ENCODE measurements around the gene KRTAP2-3.
"Not testable (repeated sequence)": the region's sequence is repeated elsewhere in the genome, so short reads cannot be mapped to it uniquely, and the experiment has no call there.

Gene KRTAP2-3, protein sequence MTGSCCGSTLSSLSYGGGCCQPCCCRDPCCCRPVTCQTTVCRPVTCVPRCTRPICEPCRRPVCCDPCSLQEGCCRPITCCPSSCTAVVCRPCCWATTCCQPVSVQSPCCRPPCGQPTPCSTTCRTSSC

DNA sequence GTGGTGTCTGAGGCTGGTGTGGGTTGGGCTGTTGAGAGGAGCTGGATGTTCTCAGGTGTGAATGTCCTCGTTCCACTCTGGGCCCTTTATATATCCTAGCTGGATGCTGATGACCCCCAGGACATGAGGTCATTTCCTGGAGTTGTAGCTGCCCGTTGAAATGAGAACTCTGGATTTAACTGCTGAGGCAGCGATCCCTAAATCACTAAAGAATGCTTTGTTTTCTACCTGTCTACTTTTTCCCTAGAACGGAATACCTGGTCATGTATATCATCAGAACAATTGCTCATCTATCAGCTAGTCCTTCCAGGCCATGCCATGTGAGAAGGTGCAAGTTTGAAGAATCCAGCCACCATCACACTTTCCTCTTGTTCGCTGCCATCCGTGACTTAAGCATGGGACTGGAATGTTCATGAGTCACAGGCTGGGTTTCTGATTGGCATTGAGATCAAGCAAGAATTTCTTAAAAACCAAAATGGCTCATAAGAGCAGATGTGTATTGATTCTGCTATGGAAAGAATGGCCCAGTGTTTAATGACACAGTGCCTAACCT is at the start of gene KRTAP2-3:
TSS of gene KRTAP2-3 (minus strand) at position 63 of the 553 bp plus-strand sequence. CDS start 64 bp downstream, outside the sequence.
- no peaks in the 10 kb centered on the region for H3K9me3 ChIP-seq (ENCODE audit: insufficient read depth, low read length)
- H3K4me2 ChIP-seq (ENCODE audit: low read length): no peak within 1 kb of the TSS
- H3K27ac ChIP-seq (ENCODE audit: low read length): no peak within 1 kb of the TSS
- TF ChIP-seq, protein P1, sequence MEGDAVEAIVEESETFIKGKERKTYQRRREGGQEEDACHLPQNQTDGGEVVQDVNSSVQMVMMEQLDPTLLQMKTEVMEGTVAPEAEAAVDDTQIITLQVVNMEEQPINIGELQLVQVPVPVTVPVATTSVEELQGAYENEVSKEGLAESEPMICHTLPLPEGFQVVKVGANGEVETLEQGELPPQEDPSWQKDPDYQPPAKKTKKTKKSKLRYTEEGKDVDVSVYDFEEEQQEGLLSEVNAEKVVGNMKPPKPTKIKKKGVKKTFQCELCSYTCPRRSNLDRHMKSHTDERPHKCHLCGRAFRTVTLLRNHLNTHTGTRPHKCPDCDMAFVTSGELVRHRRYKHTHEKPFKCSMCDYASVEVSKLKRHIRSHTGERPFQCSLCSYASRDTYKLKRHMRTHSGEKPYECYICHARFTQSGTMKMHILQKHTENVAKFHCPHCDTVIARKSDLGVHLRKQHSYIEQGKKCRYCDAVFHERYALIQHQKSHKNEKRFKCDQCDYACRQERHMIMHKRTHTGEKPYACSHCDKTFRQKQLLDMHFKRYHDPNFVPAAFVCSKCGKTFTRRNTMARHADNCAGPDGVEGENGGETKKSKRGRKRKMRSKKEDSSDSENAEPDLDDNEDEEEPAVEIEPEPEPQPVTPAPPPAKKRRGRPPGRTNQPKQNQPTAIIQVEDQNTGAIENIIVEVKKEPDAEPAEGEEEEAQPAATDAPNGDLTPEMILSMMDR (IDR thresholded peaks at IDR 0.05; ENCODE audit: low read depth, low read length): no peak
- no peak for TF ChIP-seq EZH2phosphoT487 (IDR thresholded peaks at IDR 0.05; ENCODE audit: low read depth)
- H3K9ac ChIP-seq (ENCODE audit: low read length): no peak within 1 kb of the TSS
- H3K4me1 ChIP-seq (ENCODE audit: low read length): no peaks in the 10 kb centered on the region
- H3K79me2 ChIP-seq (ENCODE audit: low read length): no peaks in the 10 kb centered on the region
- no peaks in the 10 kb centered on the region for H3K36me3 ChIP-seq (replicated peaks; ENCODE audit: low read depth, low read length)
- H3K4me3 ChIP-seq (ENCODE audit: low read length): no peak within 1 kb of the TSS
- no peak within 1 kb of the TSS for H2AFZ ChIP-seq (ENCODE audit: low read depth, low read length)
- H3K27me3 ChIP-seq (ENCODE audit: low read depth, low read length): peaks cover 23% of the 10 kb centered on the region
- H4K20me1 ChIP-seq (ENCODE audit: insufficient read depth, low read length): no peaks in the 10 kb centered on the region

DNA sequence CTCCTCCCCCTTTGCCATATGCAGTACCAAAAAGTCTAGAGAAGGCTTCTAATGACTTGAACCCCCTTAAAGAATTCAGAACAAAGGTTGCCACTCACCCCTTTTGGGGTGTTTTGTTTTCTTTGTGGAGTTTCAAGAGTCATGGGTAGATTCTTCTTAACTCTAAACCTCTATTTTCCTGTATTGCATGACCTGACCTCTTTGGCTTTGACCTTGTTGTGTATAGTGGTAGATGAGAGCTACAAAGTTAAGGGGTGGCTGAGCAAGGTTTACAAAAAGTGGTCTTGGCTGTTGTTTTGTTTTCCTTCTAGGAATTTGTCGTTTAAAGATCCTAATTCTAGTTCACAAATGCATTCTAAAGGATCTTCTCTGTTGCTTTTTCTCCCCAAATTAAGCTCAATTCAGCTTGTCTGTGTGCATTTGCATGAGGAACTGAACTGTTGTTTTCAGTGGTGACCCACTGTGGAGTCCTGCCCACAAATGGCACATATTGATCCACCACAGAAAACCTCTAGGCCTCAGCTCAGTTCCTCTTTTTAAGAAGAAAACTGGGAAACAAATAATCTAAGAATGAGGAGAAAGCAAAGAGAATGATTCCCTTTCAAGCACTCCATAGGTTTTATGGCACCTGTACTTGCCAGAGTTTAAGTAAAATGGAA is 48.9 kb upstream of the KRTAP2-3 start:
- H3K27me3 ChIP-seq (ENCODE audit: low read depth, low read length); H3K9me3 ChIP-seq (ENCODE audit: insufficient read depth, low read length); H3K27ac ChIP-seq (ENCODE audit: low read length); H3K36me3 ChIP-seq (replicated peaks; ENCODE audit: low read depth, low read length); H2AFZ ChIP-seq (ENCODE audit: low read depth, low read length); H3K4me3 ChIP-seq (ENCODE audit: low read length); H4K20me1 ChIP-seq (ENCODE audit: insufficient read depth, low read length); H3K9ac ChIP-seq (ENCODE audit: low read length); H3K4me1 ChIP-seq (ENCODE audit: low read length); H3K79me2 ChIP-seq (ENCODE audit: low read length); H3K4me2 ChIP-seq (ENCODE audit: low read length): not testable (repeated sequence)

DNA sequence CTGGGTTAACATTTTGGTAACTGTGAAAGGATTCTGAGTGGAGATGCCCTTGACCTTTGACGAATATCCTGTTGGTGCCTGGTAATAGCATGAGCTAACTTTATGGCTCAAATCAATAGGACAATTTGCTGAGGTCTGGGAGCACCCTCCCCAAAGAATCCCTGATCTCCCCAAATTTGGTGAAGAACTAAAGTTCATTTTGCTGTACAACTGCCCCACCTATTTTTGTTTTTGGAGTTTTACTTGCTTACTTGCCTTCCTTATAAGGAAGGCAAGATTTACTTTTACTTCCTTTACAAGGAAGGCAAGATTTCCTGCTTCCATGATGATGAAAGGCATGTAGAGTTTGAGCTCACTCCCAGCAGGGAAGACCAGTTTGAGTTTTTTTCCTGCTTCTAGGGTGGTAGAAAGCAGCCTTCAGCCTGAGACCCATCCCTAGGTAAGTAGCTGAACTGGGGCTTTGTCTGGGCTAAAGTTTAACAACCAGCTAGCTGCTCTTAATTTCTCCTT is 48.1 kb upstream of the KRTAP2-3 start:
- H3K79me2 ChIP-seq (ENCODE audit: low read length): no peaks in the 10 kb centered on the region
- no peaks in the 10 kb centered on the region for H3K36me3 ChIP-seq (replicated peaks; ENCODE audit: low read depth, low read length)
- no peak overlapping the region for H3K9ac ChIP-seq (ENCODE audit: low read length)
- no peak overlapping the region for H3K27ac ChIP-seq (ENCODE audit: low read length)
- H3K4me1 ChIP-seq (ENCODE audit: low read length): no peaks in the 10 kb centered on the region
- no peaks in the 10 kb centered on the region for H3K9me3 ChIP-seq (ENCODE audit: insufficient read depth, low read length)
- TF ChIP-seq, protein P1 (IDR thresholded peaks at IDR 0.05; ENCODE audit: low read depth, low read length): no peak
- no peak for TF ChIP-seq EZH2phosphoT487 (IDR thresholded peaks at IDR 0.05; ENCODE audit: low read depth)
- H3K4me2 ChIP-seq (ENCODE audit: low read length): no peak overlapping the region
- H4K20me1 ChIP-seq (ENCODE audit: insufficient read depth, low read length): no peaks in the 10 kb centered on the region
- no peak overlapping the region for H3K4me3 ChIP-seq (ENCODE audit: low read length)
- no peaks in the 10 kb centered on the region for H3K27me3 ChIP-seq (ENCODE audit: low read depth, low read length)
- no peak overlapping the region for H2AFZ ChIP-seq (ENCODE audit: low read depth, low read length)

DNA sequence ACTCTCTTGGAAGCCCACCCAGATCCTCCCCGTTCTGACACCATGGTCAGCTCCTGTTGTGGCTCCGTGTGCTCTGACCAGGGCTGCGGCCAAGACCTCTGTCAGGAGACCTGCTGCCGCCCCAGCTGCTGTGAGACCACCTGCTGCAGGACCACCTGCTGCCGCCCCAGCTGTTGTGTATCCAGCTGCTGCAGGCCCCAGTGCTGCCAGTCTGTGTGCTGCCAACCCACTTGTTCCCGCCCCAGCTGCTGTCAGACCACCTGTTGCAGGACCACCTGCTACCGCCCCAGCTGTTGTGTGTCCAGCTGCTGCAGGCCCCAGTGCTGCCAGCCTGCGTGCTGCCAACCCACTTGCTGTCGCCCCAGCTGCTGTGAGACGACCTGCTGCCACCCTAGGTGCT is 45.4 kb upstream of the KRTAP2-3 start, which contains the start of gene KRTAP4-9:
TSS of gene KRTAP4-9 (plus strand) at position 43 of the 400 bp plus-strand sequence. CDS start at position 43, 0 bp downstream.
- H3K36me3 ChIP-seq (replicated peaks; ENCODE audit: low read depth, low read length); H3K9ac ChIP-seq (ENCODE audit: low read length); H4K20me1 ChIP-seq (ENCODE audit: insufficient read depth, low read length); H3K4me1 ChIP-seq (ENCODE audit: low read length); H3K9me3 ChIP-seq (ENCODE audit: insufficient read depth, low read length); H3K27ac ChIP-seq (ENCODE audit: low read length); H3K27me3 ChIP-seq (ENCODE audit: low read depth, low read length); H3K4me3 ChIP-seq (ENCODE audit: low read length); H2AFZ ChIP-seq (ENCODE audit: low read depth, low read length); H3K4me2 ChIP-seq (ENCODE audit: low read length); H3K79me2 ChIP-seq (ENCODE audit: low read length): not testable (repeated sequence)

DNA sequence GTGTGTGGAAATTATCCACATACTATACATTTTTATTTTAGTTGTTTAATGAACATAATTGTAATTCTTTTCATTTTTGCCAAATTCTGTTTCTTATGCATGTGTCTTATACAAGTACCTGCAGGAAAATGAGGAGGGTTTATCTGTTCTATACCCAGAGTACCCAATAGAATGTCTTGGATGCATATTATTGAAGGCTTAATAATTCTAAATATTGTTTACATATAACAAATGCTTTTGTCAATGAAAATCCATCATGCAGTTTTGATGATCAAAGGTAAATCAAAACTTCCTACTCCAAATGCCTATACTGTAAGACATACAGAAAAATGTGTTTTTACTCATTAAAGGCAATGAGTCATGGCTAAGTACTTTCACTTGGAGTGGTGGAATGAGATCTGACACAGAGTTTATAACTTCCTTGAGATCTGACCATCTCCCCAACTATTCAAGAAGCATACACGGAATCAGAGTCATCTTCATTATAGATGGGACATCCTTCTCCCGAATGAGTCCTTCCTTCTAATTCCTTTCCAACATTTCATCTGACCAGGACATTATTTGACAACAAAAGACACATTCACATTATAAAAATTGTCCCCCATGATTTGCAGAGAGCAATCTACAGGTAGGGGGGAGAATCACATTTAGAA is 44.6 kb upstream of the KRTAP2-3 start:
- not testable (repeated sequence) for H3K4me2 ChIP-seq (ENCODE audit: low read length); H4K20me1 ChIP-seq (ENCODE audit: insufficient read depth, low read length)

More for the DNA sequence above, 44.6 kb upstream of the KRTAP2-3 start:
- H3K4me3 ChIP-seq (ENCODE audit: low read length); H2AFZ ChIP-seq (ENCODE audit: low read depth, low read length); H3K9me3 ChIP-seq (ENCODE audit: insufficient read depth, low read length); H3K27ac ChIP-seq (ENCODE audit: low read length); H3K9ac ChIP-seq (ENCODE audit: low read length); H3K27me3 ChIP-seq (ENCODE audit: low read depth, low read length); H3K79me2 ChIP-seq (ENCODE audit: low read length); H3K36me3 ChIP-seq (replicated peaks; ENCODE audit: low read depth, low read length); H3K4me1 ChIP-seq (ENCODE audit: low read length): not testable (repeated sequence)

Data from OCI-LY3 (cell line).